ENCODE measurements around the gene MECP2.
"Not testable (repeated sequence)": the region's sequence is repeated elsewhere in the genome, so short reads cannot be mapped to it uniquely, and the experiment has no call there.

The MECP2 gene

GRCh38 chrX:154014429-154015380 lies 82.8 kb downstream of the MECP2 start:
- DNase-seq, result no peak

- DNase-seq, result no peak
These were observed 83.7 kb downstream of the MECP2 start for GRCh38 chrX:154013614-154014360.

- no peak for DNase-seq
These were observed 84.5 kb downstream of the MECP2 start for GRCh38 chrX:154013001-154013421.

GRCh38 chrX:154012336-154012991 lies 85.1 kb downstream of the MECP2 start:
- no peak for DNase-seq

- no peak for DNase-seq
These were observed 85.9 kb downstream of the MECP2 start for GRCh38 chrX:154011376-154012335.

GRCh38 chrX:154010330-154011087 lies 87.0 kb downstream of the MECP2 start:
- no peak for DNase-seq

- no peak for DNase-seq
These were observed 89.0 kb downstream of the MECP2 start for GRCh38 chrX:154008521-154008920.

GRCh38 chrX:154006947-154007346 lies 90.6 kb downstream of the MECP2 start:
- DNase-seq, result no peak

- DNase-seq, result no peak
These were observed 93.2 kb downstream of the MECP2 start for GRCh38 chrX:154004315-154004714.

- no peak for DNase-seq
These were observed 95.2 kb downstream of the MECP2 start for GRCh38 chrX:154002215-154002719.

- no peak for DNase-seq
These were observed 97.5 kb downstream of the MECP2 start for GRCh38 chrX:154000051-154000450.

- DNase-seq, result no peak
These were observed 98.0 kb downstream of the MECP2 start for GRCh38 chrX:153999359-154000037.

- no peak for DNase-seq
These were observed 102.0 kb downstream of the MECP2 start for GRCh38 chrX:153995504-153995903.

GRCh38 chrX:153994398-153994797 lies 103.1 kb downstream of the MECP2 start:
- DNase-seq, result not testable (repeated sequence)

GRCh38 chrX:153993978-153994377 lies 103.5 kb downstream of the MECP2 start:
- DNase-seq, result no peak

GRCh38 chrX:153993079-153993478 lies 104.4 kb downstream of the MECP2 start:
- no peak for DNase-seq

GRCh38 chrX:153992180-153992579 lies 105.3 kb downstream of the MECP2 start:
- no peak for DNase-seq

GRCh38 chrX:153991013-153991580 lies 106.4 kb downstream of the MECP2 start:
- DNase-seq, result no peak

- DNase-seq, result no peak
These were observed 107.4 kb downstream of the MECP2 start for GRCh38 chrX:153989973-153990655.
